Medulla oblongata (tissue), 1 donor: ENCODE data around the gene LARGE1.

Experiments
- DNase-seq: peaks from one replicate; pipeline ENCODE4 v3.0.0-alpha.2; 2015; ENCODE audit errors: extremely low spot score

The LARGE1 gene

DNA sequence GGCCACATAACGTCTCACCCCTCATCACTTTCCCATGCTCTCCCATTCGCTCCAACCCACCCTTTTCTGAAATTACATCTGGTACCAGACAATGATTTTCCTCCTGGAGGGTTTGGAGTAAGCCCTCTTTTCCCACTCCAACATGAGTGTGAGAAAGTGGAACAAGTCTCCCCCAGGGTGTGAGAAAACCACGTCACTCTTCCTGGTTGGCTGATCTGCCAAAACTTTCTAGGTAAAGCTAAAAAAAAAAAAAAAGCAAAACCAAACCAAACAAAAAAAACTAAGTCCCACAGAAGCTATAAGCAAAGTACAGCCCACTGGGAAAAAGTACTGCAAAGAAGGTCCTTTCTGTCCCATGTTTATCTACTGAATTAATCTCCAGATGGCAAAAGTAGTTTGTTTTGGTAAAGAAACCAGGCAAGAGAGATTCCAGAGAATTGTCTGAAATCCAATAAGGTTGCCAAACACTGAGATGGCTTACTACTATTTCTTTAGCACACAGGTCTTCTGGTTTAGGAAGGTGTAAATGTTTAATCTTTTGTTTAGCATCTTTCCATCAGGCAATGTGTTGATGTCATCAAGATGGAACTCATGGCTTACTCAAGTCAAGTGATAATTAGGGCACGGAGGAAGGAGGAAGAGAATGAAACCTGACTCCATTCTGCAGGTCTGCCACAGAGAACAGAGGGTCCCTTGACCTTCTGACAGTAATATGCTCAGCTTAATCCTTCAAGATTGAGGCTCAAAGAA is 395.6 kb downstream of the LARGE1 start:
- DNase-seq, result no peak

DNA sequence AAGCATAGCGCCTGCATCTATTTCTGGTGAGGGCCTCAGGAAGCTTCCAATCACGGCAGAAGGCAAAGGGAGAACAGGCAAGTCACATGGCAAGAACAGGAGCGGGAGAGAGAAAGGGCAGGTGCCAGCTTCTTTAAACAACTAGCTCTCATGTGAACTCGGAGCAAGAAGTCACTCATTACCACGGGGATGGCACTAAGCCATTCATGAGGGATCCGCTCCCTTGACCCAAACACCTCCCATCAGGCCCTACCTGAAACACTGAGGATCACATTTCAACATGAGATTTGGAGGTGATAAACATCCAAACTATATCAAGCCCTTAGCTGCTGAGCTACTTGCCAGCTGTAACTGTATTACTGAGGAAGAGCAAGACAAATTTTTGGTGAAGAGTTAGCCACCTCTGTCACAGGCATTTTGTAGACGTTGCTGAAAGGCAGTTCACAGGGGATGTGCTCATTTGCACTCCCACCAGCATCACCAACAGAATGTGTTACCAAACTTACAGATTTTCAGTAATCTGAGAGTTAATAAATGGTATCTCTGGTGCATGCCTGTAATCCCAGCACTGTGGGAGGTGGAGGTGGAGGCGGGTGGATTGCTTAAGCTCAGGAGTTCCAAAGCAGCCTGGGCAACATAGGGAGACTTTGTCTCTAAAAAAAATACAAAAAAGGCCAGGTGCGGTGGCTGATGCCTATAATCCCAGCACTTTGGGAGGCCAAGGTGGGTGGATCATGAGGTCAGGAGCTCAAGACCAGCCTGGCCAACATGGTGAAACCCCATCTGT is 398.2 kb downstream of the LARGE1 start:
- DNase-seq, result no peak

DNA sequence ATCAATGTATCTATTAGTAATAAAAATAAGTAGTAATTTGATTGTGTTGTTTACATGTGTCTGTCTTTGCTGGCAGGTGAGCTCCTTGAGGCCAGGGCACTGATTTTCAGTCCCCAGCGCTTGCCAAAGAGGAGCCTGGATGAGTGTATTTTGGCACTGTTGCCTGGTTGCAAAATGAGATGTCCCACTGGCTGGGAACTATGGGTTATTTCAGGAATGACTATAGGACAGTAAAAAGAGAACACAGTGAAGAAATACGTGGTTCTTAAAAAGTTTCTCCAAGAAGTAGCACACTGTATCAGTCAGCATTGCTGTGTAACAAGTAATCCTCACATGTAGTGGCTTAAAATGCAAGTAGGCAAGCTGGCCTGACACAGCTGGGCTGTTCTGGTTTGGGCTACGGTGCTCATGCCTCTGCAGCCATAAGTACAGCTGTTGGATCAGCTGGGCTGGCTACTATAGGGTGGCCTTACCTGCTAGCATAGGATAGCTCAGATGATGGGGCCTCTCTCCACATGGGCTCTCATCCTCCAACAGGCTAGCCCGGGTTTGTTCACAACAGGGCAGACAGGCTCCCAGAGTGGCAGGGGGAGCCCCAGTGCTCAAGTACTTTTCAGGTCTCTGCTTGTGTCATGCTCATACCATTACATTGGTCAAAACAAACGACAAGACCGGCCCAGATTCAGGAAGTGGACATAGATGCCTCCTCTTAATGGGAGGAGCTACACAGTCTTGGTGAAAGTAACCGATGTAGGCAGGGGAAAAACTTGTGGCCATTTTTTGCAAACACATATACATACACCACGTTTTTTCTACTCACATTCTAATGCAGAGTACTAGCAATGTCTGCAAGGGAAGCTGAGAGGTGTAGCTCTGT is 399.1 kb downstream of the LARGE1 start:
- no peak for DNase-seq

DNA sequence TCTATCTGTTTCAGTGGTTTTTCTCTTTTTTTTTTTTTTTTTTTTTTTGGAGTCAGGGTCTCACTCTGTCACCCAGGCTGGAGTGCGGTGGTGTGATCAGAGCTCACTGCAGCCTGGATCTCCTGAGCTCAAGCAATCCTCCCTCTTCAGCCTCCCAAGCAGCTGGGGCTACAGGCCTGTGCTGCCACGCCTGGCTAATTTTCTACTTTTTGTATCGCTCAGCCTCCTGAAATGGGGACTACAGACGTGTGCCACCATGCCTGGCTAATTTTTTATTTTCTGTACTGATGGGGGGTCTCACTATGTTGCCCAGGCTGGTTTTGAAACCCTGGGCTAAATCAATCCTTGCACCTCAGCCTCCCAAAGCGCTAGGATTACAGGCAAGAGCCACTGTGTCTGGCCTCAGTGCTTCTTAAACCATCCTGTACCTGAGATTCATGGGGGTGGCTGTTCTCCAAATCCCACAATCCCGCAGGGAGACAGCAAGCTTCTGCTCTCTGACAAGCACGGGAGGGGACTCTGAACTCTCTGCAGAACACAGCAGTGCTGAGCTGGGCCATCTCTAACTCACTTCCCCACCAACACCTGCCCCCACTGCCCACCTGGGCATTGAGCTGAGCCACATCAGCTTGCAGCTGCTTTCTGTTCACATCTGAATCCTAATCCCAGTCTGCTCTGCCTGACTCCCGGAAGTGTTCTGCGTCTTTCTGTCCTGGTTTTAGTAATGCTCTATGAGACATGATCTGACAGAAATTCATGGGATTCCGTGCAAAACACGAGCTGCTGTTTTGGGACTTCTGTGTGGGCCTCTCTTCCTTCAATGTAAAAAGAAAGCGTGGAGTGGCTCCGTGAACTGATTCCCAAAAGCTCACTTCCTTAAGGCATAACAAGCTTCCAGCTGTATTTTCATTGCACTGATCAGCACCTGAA is 400.0 kb downstream of the LARGE1 start:
- no peak for DNase-seq

DNA sequence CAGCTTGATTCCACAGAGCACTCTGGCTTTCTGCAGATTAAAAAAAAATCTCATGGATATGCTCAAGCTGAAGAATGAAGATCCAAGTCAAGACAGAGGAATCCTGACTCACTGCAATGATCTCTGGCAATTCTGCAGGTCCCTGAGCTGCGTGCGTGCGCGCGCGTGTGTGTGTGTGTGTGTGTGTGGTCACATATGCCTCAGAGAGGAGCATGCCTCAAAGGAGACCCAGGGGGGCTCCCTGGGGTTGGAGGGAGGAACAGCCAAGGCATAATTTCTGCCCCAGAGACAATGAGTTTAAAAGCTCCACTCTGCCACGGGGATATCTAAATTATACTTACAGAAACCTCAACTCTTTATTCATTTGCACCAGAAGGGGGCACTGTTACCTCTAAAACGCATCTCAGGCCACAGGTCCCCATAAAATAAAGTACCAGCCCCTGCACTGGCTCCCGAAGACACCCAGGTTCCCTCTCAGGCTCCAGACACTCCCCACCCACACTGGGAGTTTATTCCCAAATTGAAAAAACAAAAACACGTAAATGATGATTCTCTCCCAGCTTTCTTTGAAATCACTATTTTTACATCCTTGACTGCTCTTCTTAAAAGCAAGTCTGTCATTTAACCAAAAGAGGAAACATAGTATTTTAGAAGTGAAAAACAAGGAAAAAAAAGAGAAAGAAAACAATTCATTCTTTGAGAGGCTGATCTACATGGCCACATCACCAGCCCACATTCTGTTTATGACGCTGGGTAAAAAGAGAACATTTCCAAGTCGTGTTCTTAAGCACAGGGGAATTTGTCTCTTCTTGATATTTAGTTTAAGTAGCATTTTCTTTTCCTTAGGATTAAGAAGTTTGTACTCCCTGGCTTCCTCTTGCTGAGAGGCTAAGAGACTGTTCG is 401.0 kb downstream of the LARGE1 start:
- DNase-seq, result peak; percentile 78

DNA sequence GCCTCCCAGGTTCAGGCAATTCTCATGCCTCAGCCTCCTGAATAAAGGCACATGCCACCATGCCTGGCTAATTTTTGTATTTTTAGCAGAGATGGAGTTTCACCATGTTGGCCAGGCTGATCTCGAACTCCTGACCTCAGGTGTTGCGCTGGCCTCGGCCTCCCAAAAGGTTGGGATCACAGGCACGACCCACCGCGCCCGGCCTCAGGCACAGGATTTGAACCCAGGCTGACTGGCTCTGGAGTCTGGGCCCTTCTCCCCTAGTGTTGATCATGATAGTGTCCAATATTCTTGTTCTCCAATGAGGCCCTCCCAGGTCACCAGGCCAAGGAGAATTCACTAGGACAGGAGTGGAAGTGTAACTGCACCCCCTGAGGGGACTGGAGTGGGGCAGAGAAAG is 401.9 kb downstream of the LARGE1 start:
- no peak for DNase-seq

DNA sequence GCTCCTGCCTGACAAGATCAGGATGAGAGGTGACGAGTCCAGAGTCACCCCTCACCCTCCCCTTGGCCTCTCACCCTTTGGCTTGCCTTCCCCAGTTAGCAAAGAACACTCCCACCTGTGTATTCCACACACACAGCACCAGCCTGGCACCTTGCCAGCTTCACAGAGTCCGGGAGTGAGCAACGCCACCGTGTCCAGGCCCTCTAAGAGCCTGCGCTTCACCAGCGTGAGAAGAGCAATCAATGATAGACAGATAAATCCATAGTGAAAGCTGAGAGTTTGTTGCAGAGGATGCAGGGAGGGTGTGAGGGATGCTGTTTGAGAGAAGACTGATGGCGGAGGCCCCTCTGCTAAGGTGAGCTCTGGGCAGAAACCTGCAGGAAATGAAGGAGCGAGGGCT is 404.5 kb downstream of the LARGE1 start:
- no peak for DNase-seq

DNA sequence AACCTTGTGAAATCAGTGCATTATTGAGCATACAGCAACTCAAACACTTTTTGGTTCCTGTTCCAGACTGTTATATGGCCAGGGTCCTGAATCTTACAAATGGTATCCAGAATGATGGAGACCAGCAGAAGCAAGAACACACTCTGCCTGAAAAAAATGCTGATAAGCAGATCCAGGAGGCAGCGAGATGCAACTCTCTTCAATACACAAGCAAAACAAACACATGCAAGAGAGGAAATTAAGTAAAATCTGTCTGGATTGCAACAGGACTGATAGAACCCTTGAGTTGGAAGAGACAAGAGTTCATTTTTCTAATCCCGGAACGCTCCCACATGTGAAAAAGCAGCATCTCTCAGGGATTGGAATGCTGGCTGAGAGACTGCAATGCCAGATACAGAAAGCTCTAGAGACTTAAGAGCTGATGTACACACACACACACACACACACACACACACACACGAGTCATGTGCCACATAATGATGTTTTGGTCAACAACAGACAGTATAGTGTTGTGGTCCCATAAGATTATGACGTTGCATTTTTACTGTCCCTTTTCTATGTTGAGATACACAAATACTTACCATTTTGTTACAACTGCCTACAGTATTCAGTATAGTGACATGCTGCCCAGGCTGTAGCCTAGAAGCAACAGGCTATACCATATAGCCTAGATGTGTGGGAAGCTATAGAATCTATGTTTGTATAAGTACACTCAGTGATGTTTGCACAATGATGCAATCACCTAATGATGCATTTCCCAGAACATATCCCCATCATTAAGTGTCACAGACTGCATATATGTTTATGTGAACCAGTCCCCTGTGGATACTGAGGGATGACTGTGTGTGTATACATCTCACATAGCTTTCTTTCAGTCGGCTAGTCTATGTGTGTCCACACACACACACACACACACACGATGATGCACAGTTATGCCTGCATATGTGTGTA is 406.6 kb downstream of the LARGE1 start:
- DNase-seq, result no peak

DNA sequence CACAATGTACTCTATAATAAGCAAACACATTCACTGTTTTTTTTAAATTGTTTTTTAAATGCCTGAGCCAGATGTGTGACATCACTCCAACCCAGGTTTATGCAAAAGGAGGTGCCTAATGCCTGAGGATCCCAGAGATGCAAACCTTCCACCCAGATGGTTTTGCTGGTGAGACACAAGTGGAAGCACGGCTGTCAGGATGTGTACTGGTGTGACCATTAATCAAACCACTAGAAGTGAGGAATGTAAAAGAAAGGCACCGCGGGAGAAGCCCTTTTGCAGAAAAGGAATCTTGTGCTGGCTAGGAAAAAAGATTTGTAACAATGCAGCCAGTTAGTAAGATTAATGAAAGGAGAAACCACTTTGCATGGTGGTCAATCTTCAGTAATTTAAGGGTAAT is 407.4 kb downstream of the LARGE1 start:
- no peak for DNase-seq

DNA sequence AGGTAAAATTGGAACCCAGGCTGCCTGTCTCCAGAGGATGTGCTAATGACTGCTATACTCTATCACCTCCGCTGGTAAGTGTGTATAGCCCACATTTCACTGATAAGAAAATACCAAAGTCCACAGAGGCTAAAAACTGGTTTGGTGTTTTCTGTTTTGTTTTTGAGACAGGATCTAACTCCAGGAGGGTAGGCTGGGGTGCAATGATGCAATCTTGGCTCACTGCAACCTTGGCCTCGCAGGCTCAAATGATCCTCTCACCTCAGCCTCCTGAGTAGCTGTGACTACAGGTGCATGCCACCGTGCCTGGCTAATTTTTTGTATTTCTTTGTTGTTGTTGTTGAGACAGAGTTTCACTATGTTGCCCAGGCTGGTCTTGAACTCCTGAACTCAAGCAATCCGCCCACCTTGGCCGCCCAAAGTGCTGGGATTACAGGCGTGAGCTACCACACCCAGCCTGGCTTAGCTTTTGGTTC is 409.8 kb downstream of the LARGE1 start:
- no peak for DNase-seq

DNA sequence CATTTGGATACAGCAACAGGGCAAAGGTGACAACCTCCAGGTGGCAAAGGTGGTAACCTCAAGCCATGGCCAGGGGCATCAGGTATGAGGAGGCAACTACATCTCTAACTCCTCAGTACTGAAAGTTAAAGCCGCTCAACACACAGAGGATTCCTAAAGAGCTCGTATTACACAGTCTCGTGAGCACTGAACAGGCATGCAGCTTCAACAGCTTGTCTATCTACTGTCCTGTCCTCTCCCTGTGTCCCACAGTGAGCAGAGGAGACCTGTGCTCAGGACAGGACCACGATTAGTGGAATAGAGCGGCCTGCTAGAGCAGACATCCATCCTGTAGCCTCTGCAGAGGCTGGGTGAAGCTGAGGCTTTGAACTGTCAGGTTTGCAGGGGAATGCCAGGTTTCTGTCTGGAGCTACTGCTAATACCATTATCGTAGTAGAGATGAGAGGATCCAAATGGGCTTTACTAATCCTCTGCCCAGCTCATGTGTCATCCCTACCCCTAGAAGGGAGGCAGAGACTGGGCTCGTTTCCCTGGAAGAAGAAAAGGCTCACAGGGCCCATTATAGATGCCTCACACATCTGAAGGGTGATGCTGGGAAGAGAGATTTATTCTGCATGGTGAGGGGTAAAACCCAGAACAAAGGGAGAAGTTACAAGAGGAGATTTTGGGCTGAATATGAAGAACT is 415.2 kb downstream of the LARGE1 start:
- DNase-seq, result peak; percentile 28

DNA sequence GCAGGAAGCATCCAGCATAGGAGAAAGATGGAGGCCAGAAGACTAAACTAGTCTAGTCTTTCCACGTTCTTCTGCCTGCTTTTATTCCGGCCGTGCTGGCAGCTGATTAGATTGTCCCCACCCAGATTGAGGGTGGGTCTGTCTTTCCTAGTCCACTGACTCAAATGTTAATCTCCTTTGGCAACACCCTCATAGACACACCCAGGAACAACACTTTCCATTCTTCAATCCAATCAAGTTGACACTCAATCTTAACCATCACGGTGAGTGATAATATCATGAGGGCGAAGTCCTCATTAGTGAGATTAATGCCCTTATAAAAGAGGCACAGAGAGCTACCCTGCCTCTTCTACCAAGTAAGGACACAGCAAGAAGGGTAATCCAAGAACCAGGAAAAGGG is 424.2 kb downstream of the LARGE1 start:
- DNase-seq, result no peak

DNA sequence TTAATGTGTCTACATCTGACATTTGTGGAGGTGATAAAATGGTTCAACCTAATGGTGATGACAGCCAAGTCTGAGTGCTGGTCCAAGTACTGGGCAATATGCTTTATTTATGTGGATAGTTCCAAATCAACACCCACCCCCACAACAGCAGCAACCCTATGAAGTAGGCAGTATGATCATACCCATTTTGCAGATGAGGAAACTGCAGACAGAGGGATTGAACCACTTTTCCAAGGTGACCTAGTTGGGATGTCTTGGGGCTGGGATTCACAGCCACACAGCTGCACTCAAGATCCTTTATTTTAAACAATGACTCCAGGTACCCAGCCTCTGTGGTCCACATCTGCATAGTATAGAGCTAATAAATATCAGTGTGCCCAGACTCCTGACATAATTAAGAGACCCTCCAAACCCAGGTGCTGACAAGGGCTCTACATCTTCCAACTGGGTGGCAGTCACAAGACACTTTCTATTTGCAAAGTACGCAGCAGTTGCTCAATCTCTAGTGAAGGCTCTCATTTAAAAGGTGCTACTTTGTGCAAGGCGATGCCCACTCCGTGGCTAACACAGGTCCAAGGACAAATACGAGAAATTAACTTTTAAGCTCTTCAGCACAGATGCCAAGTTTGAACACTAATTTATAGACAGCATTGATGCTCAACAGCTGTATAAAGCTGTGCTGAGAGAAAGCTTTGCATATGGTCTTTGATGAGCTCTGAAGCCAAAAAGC is 426.6 kb downstream of the LARGE1 start:
- DNase-seq, result no peak

DNA sequence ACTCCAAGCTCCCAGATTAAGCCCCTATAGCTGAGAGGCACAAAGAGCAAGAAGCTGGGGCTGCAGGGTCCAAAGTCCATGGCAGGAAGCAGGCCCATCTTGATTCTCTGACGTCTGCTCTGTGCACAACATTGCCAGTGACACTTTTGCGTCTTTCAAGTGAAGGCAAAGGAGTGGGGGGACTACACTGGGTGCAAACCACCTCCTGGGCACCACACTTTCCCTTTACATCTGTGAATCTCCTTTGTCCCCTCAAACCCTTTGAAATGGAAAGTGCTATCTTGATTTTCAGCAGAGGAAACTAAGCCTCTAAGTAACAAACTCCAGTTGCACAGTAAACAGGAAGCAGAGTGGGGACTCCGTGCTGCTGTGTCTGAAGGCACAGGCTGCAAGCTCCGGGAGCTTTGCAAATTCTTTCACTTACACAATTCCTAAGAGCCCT is 428.0 kb downstream of the LARGE1 start:
- no peak for DNase-seq

DNA sequence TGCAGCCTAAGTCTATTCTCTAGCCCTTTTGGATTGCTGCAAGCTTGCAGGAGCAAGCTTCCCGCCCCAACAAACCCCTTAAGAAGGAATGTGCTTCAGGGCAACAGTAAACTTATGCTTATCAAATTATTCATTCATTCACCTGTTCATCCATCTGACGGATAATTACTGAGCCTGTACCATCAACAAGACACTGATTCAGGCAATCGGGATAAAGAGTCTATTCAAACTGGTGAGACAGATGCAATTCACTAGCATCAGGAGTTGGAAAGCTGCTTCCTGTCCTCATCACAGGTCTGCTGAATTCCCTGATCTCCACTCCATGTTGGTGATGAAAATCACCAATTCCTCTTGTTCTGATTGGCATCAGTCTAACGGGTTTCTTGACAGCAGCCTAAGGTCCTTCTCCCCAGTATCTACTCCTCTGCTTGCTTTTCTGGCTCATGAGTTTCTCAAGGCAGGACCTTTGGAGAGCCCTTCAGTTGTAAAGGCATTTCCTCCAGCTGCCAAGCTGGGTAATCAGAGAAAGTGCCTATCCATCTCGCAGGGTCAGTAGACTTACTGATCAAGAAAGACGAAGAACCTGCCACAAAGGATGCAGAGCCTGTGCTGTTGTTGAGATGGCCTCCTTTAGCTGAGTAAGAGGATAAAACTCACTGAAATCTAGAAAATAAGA is 433.1 kb downstream of the LARGE1 start:
- DNase-seq, result no peak

DNA sequence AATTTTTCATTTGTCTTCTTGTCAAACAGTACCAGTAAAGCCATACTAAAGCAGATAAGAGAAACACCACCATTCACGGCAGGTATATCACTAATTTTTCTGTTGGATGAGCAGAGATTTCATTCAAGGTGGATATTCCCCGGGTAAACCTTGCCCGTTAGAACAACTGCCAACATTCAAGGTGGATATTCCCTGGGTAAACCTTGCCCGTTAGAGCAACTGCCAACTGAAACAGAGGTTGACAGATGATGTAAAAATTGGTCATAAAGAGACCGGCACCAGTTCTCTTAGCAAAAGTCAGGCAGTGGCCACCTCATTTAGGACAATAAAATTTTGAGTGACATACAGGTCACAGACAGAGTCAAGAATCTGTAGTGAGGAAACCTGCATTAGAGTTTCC is 438.7 kb downstream of the LARGE1 start:
- DNase-seq, result no peak
